ENCODE data around the gene GPATCH1.
"Not testable (repeated sequence)": the region's sequence is repeated elsewhere in the genome, so short reads cannot be mapped to it uniquely, and the experiment has no call there.

GPATCH1 gene, protein sequence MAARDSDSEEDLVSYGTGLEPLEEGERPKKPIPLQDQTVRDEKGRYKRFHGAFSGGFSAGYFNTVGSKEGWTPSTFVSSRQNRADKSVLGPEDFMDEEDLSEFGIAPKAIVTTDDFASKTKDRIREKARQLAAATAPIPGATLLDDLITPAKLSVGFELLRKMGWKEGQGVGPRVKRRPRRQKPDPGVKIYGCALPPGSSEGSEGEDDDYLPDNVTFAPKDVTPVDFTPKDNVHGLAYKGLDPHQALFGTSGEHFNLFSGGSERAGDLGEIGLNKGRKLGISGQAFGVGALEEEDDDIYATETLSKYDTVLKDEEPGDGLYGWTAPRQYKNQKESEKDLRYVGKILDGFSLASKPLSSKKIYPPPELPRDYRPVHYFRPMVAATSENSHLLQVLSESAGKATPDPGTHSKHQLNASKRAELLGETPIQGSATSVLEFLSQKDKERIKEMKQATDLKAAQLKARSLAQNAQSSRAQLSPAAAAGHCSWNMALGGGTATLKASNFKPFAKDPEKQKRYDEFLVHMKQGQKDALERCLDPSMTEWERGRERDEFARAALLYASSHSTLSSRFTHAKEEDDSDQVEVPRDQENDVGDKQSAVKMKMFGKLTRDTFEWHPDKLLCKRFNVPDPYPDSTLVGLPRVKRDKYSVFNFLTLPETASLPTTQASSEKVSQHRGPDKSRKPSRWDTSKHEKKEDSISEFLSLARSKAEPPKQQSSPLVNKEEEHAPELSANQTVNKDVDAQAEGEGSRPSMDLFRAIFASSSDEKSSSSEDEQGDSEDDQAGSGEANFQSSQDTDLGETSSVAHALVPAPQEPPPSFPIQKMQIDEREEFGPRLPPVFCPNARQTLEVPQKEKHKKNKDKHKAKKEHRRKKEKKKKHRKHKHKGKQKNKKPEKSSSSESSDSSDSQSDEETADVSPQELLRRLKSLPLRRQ

GRCh38 chr19:33080761-33081681 lies at the start of gene GPATCH1:
TSS of gene GPATCH1 (plus strand) at chr19:33081181. CDS start at chr19:33081194, 13 bp downstream.
- H3K27ac Mint-ChIP-seq: peak within 1 kb of the TSS; percentile 91
- ATAC-seq (ENCODE audit: low read depth) (peak; percentile 96), DNase-seq (ENCODE audit: low spot score in 2 of 2) (peak; percentile 73 to 82)
- no peaks in the 10 kb centered on the region for H3K36me3 Mint-ChIP-seq
- peaks cover 13% of the 10 kb centered on the region for H3K4me1 Mint-ChIP-seq
- H3K27me3 Mint-ChIP-seq: no peaks in the 10 kb centered on the region
- H3K4me3 Mint-ChIP-seq: peak within 1 kb of the TSS; percentile 92
- no peaks in the 10 kb centered on the region for H3K9me3 Mint-ChIP-seq

- H3K27ac Mint-ChIP-seq: no peak overlapping the region
- peaks cover 2% of the 10 kb centered on the region for H3K4me1 Mint-ChIP-seq
- H3K4me3 Mint-ChIP-seq: no peak overlapping the region
- peaks cover 8% of the 10 kb centered on the region for H3K36me3 Mint-ChIP-seq
- no peaks in the 10 kb centered on the region for H3K27me3 Mint-ChIP-seq
- no peak for ATAC-seq (ENCODE audit: low read depth)
- DNase-seq (ENCODE audit: low spot score in 2 of 2): no peak
- peaks cover 4% of the 10 kb centered on the region for H3K9me3 Mint-ChIP-seq
These were observed 48.7 kb upstream of the GPATCH1 start for GRCh38 chr19:33032218-33032781.

DNA sequence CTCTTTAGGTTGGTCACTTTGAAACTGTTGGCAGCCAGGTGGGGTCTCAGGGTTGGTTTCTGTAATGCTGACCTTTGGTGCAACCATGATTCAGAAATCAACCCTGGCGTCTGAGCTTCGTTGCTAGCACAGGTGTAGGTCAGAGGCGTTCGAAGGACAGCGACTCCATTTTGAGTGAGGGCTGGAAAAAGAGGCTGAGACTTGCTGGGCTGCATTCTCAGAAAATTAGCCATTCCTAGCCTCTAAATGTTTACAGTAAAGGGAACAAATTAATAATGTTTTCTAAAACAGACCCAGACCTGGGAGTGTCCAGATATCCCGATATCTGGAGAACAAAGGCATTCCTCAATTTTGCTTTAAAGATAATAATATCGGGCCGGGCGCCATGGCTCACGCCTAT lies 45.5 kb upstream of the GPATCH1 start:
- H3K36me3 Mint-ChIP-seq: peaks cover 8% of the 10 kb centered on the region
- H3K27me3 Mint-ChIP-seq: no peaks in the 10 kb centered on the region
- H3K27ac Mint-ChIP-seq: no peak overlapping the region
- ATAC-seq (ENCODE audit: low read depth): no peak
- DNase-seq (ENCODE audit: low spot score in 2 of 2): no peak
- no peaks in the 10 kb centered on the region for H3K9me3 Mint-ChIP-seq
- H3K4me1 Mint-ChIP-seq: peaks cover 6% of the 10 kb centered on the region
- no peak overlapping the region for H3K4me3 Mint-ChIP-seq

DNA sequence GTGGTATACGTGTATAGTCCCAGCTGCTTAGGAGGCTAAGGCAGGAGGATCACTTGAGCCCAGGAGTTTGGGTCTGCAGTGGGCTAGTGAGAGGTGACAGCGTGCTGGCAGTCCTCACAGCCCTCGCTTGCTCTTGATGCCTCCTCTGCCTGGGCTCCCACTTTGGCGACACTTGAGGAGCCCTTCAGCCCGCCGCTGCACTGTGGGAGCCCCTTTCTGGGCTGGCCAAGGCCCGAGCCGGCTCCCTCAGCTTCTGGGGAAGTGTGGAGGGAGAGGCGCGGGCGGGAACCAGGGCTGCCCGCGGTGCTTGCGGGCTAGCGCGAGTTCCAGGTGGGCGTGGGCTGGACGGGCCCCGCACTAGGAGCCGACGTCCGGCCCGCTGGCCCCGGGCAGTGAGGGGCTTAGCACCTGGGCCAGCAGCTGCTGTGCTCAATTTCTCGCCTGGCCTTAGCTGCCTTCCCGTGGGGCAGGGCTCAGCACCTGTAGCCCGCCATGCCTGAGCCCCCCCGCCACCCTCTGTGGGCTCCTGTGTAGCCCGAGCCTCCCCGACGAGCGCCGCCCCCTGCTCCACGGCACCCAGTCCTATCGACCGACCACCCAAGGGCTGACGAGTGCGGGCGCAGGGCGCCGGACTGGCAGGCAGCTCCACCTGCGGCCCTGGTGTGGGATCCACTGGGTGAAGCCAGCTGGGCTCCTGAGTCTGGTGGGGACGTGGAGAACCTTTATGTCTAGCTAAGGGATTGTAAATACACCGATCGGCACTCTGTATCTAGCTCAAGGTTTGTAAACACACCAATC lies 44.4 kb upstream of the GPATCH1 start:
- H3K27ac Mint-ChIP-seq: not testable (repeated sequence)

GRCh38 chr19:33037168-33038025 lies 43.6 kb upstream of the GPATCH1 start:
- peak overlapping the region; percentile 32 for H3K4me3 Mint-ChIP-seq
- not testable (repeated sequence) for H3K36me3 Mint-ChIP-seq; H3K27ac Mint-ChIP-seq; ATAC-seq (ENCODE audit: low read depth); H3K4me1 Mint-ChIP-seq; H3K9me3 Mint-ChIP-seq; H3K27me3 Mint-ChIP-seq; DNase-seq (ENCODE audit: low spot score in 2 of 2)

More for the DNA sequence above, 44.4 kb upstream of the GPATCH1 start:
- not testable (repeated sequence) for H3K4me3 Mint-ChIP-seq; H3K9me3 Mint-ChIP-seq; DNase-seq (ENCODE audit: low spot score in 2 of 2); ATAC-seq (ENCODE audit: low read depth); H3K27me3 Mint-ChIP-seq; H3K36me3 Mint-ChIP-seq; H3K4me1 Mint-ChIP-seq

- DNase-seq (ENCODE audit: low spot score in 2 of 2) (no peak), ATAC-seq (ENCODE audit: low read depth) (no peak)
- Mint-ChIP-seq H3K4me1 (peaks cover 6% of the 10 kb centered on the region), H3K27ac (no peak overlapping the region), H3K9me3 (no peaks in the 10 kb centered on the region), H3K27me3 (no peaks in the 10 kb centered on the region), H3K4me3 (no peak overlapping the region), H3K36me3 (peaks cover 7% of the 10 kb centered on the region)
These were observed 41.8 kb upstream of the GPATCH1 start for GRCh38 chr19:33039108-33039599.

- DNase-seq (ENCODE audit: low spot score in 2 of 2): no peak
- Mint-ChIP-seq H3K27me3 (no peaks in the 10 kb centered on the region), H3K36me3 (peaks cover 7% of the 10 kb centered on the region), H3K9me3 (no peaks in the 10 kb centered on the region), H3K4me3 (no peak overlapping the region), H3K27ac (no peak overlapping the region), H3K4me1 (peaks cover 6% of the 10 kb centered on the region)
- ATAC-seq (ENCODE audit: low read depth): no peak
These were observed 41.2 kb upstream of the GPATCH1 start for GRCh38 chr19:33039815-33040214.

DNA sequence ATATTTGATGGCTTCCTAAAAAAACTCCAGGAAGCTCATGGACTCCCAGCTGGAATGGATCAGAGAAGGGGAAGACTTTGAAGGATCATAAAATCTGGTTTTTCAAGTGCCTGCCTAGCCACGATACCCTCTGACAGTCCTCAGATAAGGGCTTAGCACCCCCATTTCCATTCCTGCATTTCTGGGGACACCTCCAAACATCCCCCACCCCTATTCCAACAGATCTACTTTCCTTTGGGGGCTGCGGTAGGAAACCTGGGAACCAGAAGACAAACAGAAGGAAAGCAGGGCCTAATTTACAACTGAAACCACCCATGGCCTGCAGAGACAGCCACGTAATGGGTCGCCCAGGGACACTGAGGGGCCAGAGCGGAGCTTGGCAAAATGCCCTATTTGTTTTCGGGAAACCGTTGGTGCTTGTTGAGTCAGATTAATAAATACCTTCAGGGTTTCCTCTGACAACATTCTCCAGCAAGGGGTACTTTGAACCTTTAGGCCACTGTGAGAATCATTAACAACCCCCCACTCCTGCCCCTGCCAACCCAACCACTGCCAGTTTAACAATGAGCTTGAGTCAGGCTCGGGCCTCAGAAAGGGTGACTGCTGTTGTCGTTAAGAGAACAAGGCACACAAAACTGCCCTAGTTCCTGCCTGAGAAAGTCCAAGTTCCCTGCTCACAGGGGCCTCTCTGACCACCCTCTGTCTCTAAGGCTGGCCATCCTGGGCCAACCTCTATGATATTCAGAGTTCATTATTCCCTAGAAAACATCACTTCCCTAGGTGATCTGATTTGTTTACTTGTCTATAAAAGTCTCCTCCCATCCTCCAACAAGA lies 39.8 kb upstream of the GPATCH1 start:
- H3K36me3 Mint-ChIP-seq: peaks cover 7% of the 10 kb centered on the region
- no peak overlapping the region for H3K27ac Mint-ChIP-seq
- H3K4me1 Mint-ChIP-seq: peaks cover 6% of the 10 kb centered on the region
- no peaks in the 10 kb centered on the region for H3K27me3 Mint-ChIP-seq
- DNase-seq (ENCODE audit: low spot score in 2 of 2) (no peak), ATAC-seq (ENCODE audit: low read depth) (no peak)
- H3K4me3 Mint-ChIP-seq: no peak overlapping the region
- H3K9me3 Mint-ChIP-seq: no peaks in the 10 kb centered on the region

GRCh38 chr19:33041828-33042160 lies 39.2 kb upstream of the GPATCH1 start:
- H3K4me1 Mint-ChIP-seq; H3K36me3 Mint-ChIP-seq; H3K4me3 Mint-ChIP-seq; H3K27ac Mint-ChIP-seq; H3K9me3 Mint-ChIP-seq; H3K27me3 Mint-ChIP-seq; ATAC-seq (ENCODE audit: low read depth); DNase-seq (ENCODE audit: low spot score in 2 of 2): not testable (repeated sequence)

DNA sequence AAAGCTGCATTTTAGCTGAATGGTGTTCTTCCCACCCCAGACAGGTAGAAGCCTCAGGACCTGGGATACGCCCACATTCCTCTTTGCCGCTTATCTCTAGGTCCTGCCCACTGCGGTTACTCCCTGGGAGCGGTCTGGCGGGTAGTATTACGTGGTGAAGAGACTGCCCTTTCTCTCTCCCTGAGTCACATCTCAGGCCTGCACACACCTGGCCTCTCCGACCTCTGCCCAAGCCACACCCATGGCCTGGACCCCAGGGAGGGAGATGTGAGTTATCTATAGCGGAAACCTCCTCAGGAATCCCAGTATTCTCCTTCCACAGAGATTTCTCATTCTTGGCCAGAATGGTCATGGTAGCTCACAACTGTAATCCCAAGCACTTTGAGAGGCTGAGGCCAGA lies 33.6 kb upstream of the GPATCH1 start:
- H3K9me3 Mint-ChIP-seq: peaks cover 2% of the 10 kb centered on the region
- H3K27me3 Mint-ChIP-seq: no peaks in the 10 kb centered on the region
- no peak overlapping the region for H3K27ac Mint-ChIP-seq
- H3K4me1 Mint-ChIP-seq: no peaks in the 10 kb centered on the region
- H3K4me3 Mint-ChIP-seq: no peak overlapping the region
- H3K36me3 Mint-ChIP-seq: peaks cover 4% of the 10 kb centered on the region
- ATAC-seq (ENCODE audit: low read depth) (no peak), DNase-seq (ENCODE audit: low spot score in 2 of 2) (no peak)

- H3K27me3 Mint-ChIP-seq: no peaks in the 10 kb centered on the region
- peaks cover 3% of the 10 kb centered on the region for H3K36me3 Mint-ChIP-seq
- no peak overlapping the region for H3K4me3 Mint-ChIP-seq
- H3K9me3 Mint-ChIP-seq: peaks cover 2% of the 10 kb centered on the region
- H3K27ac Mint-ChIP-seq: no peak overlapping the region
- ATAC-seq (ENCODE audit: low read depth): no peak
- H3K4me1 Mint-ChIP-seq: no peaks in the 10 kb centered on the region
- DNase-seq (ENCODE audit: low spot score in 2 of 2): no peak
These were observed 31.9 kb upstream of the GPATCH1 start for GRCh38 chr19:33048806-33049676.
